Colonic mucosa (tissue), 4 donors: ENCODE results near the gene APOC1. TPM values are rescaled to one million over a fixed set of nuclear protein-coding genes. Genes with fewer than 3 reads are reported as not detected.

Experiments
- DNase-seq: peaks from one replicate; pipeline ENCODE4 v3.0.0-alpha.2; 2020
- H3K27ac ChIP-seq: fragments of 200-600 bp; one replicate; pipeline ENCODE4 v1.8.0; 2021
- H3K27me3 ChIP-seq: fragments of 200-600 bp; one replicate; pipeline ENCODE4 v1.8.0; 2021
- H3K36me3 ChIP-seq: fragments of 200-600 bp; one replicate; pipeline ENCODE4 v1.8.0; 2021
- H3K4me1 ChIP-seq: fragments of 200-600 bp; one replicate; pipeline ENCODE4 v1.8.0; 2021; ENCODE audit warnings: mild to moderate bottlenecking
- H3K4me3 ChIP-seq: fragments of 200-600 bp; one replicate; pipeline ENCODE4 v1.8.0; 2021
- H3K9ac ChIP-seq, 2 donors: one replicate each; pipeline ENCODE4 v1.7.0; 2013; ENCODE audit warnings: control low read depth in 2 of 2, low read depth in 2 of 2, low read length in 2 of 2
- H3K9me3 ChIP-seq: fragments of 200-600 bp; one replicate; pipeline ENCODE4 v1.8.0; 2021
- CTCF ChIP-seq: fragments of 200-600 bp; IDR thresholded peaks from one replicate; pipeline ENCODE4 v1.8.0; 2022; ENCODE audit warnings: antibody characterized with exemption, mild to moderate bottlenecking
- intact Hi-C: fragments of 100-400 bp; cut with DNase I; formaldehyde crosslinking; loops from one replicate; pipeline ENCODE4 v1.14.1; 2022
- total RNA-seq, 2 donors: library from RNA; stranded (reverse); fragmentation: NEBNext Ultra II Directional in 1 of 2; extraction: Animal tissue kit (Norgen Biotek cat#: 25700) in 1 of 2; gene quantifications; one replicate each; pipeline ENCODE4 v1.2.1, GENCODE V29; 2021
- donor health status: healthy.
- donor health status: DM: no; HTN: no; CAD: no.
- donor health status: DM: no; HTN: no; CAD: no.

APOC1 gene
- total RNA-seq, 2 donors from 2014 or later, result 10.4 to 19.9 TPM

- Histone ChIP-seq H3K36me3 (peaks cover 10% of the 10 kb centered on the region), H3K9ac (peak within 1 kb of the TSS; percentile 79 to 87), H3K4me3 (peak within 1 kb of the TSS; percentile 93), H3K4me1 (peaks cover 11% of the 10 kb centered on the region), H3K9me3 (no peaks in the 10 kb centered on the region), H3K27me3 (no peaks in the 10 kb centered on the region), H3K27ac (peak within 1 kb of the TSS; percentile 80)
- no peak for DNase-seq
- intact Hi-C loops, result no loop called here
- TF ChIP-seq CTCF, result no peak
These were observed 23.2 kb upstream of the APOC1 start, which contains the start of gene TOMM40 for GRCh38 chr19:44891016-44891882. Gene TOMM40 (plus strand): TSS chr19:44891254. CDS start chr19:44891416, 162 bp downstream.

GRCh38 chr19:44892932-44893331 is 21.5 kb upstream of the APOC1 start:
- H3K27ac ChIP-seq, result no peak overlapping the region
- H3K9ac ChIP-seq, result no peak overlapping the region
- no peak overlapping the region for H3K4me3 ChIP-seq
- H3K9me3 ChIP-seq, result no peaks in the 10 kb centered on the region
- H3K36me3 ChIP-seq, result peaks cover 10% of the 10 kb centered on the region
- intact Hi-C loops, result no loop called here
- no peaks in the 10 kb centered on the region for H3K27me3 ChIP-seq
- peaks cover 11% of the 10 kb centered on the region for H3K4me1 ChIP-seq
- no peak for DNase-seq
- no peak for TF ChIP-seq CTCF

DNA sequence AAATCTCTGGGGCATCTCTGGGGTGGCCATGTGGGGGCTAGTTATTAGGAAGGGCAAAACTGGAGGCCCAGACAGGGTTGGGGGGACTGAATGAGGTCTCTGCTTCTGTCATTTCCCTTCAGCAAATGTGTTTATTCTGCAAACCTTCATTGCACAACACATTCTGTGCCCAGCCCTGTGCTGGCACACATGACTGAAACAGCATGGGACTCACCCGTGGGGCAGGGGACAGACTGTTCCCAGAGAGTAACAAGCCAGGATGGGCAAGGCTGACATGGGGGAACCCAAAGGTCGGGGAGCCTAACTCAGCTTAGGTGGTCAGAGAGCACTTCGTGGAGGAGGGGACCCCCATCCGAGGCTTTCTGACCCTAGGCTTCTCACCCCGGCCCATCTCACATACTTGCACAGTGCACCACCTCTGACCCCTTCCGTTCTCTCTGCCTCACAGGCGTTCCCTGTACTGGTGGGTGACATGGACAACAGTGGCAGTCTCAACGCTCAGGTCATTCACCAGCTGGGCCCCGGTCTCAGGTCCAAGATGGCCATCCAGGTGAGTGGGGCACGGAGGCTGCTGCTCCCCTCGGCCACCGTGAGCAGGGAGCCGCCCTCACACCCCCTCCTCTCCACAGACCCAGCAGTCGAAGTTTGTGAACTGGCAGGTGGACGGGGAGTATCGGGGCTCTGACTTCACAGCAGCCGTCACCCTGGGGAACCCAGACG is 20.9 kb upstream of the APOC1 start:
- Histone ChIP-seq H3K36me3 (peaks cover 10% of the 10 kb centered on the region), H3K27me3 (no peaks in the 10 kb centered on the region), H3K27ac (no peak overlapping the region), H3K9ac (no peak overlapping the region), H3K4me3 (no peak overlapping the region), H3K9me3 (no peaks in the 10 kb centered on the region), H3K4me1 (peaks cover 11% of the 10 kb centered on the region)
- no peak for DNase-seq
- no peak for TF ChIP-seq CTCF
- intact Hi-C loops, result no loop called here

DNA sequence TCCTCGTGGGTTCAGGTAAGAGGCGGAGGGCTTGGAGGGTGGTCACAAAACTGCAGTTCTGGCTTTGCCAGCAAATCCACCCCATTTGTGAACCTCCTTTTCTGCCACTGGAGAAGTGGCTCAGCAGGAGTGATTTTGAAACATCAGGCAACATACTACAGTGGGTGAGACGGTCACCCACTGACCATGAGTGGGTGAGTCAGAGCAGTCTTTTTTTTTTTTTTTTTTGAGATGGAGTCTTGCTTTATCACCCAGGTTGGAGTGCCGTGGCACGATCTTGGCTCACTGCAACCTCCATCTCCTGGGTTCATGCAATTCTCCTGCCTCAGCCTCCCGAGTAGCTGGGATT is 20.4 kb upstream of the APOC1 start:
- Histone ChIP-seq H3K27me3 (no peaks in the 10 kb centered on the region), H3K4me3 (no peak overlapping the region), H3K27ac (no peak overlapping the region), H3K4me1 (peaks cover 11% of the 10 kb centered on the region), H3K9ac (no peak overlapping the region), H3K36me3 (peaks cover 10% of the 10 kb centered on the region), H3K9me3 (no peaks in the 10 kb centered on the region)
- TF ChIP-seq CTCF, result no peak
- intact Hi-C loops, result no loop called here
- no peak for DNase-seq

DNA sequence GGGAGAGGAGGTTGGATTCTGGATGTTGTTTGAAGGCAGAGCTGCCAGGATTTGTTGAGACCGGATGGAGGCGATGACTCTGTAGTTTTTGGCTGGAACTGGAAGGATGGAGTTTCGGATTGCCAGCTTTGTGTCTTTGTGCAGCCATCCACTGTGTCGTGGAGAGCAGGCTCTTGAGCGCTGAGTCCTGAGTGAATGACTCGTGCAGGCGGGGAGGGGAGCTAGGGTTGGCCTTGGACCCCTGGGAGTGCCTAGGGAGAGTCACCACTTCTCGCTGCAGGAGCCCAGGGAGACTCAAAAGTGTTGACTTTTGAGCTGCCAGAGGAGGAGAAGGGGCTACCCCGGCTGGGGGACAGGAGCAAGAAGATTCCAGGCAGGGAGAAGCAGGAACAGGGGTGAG is 19.5 kb upstream of the APOC1 start:
- H3K9me3 ChIP-seq, result no peaks in the 10 kb centered on the region
- no peak for DNase-seq
- intact Hi-C loops, result no loop called here
- no peak overlapping the region for H3K4me3 ChIP-seq
- peaks cover 10% of the 10 kb centered on the region for H3K36me3 ChIP-seq
- H3K27ac ChIP-seq, result no peak overlapping the region
- peaks cover 7% of the 10 kb centered on the region for H3K4me1 ChIP-seq
- H3K27me3 ChIP-seq, result no peaks in the 10 kb centered on the region
- TF ChIP-seq CTCF, result no peak
- H3K9ac ChIP-seq, result no peak overlapping the region
